GM12878 (cell line): ENCODE results near the gene LBX1. TPM values are rescaled to one million over a fixed set of nuclear protein-coding genes. Genes with fewer than 3 reads are reported as not detected.

Source experiments
- ATAC-seq: fragments of 200-7000 bp; cut with Tn5 transposase; 3 replicates; pipeline ENCODE4 v1.9.1; 2020; ENCODE audit warnings: mild to moderate bottlenecking, moderate library complexity
- BruUV-seq: library from RNA; stranded (reverse); fragments of 400-500 nt; replicated peaks from 2 replicates; lab custom pipeline; 2021; lab: Mats Ljungman, UMichigan
- CTCF ChIA-PET: fragments of 300-600 bp; sonication (Branson Sonifier 250); formaldehyde crosslinking; extraction: SDS; loops from one replicate; lab custom pipeline; 2021; ENCODE audit warnings: inconsistent platforms; lab: Yijun Ruan, JAX
- POLR2A ChIA-PET: fragments of 350-600 bp; formaldehyde crosslinking; extraction: SDS; loops from one replicate; lab custom pipeline; 2021; ENCODE audit warnings: inconsistent platforms; lab: Charles Lee
- RAD21 ChIA-PET: fragments of 300-600 bp; sonication (Branson Sonifier 250); formaldehyde crosslinking; loops from one replicate; lab custom pipeline; 2023; ENCODE audit warnings: antibody characterized with exemption; ENCODE audit not compliant: unreplicated experiment; lab: Charles Lee
- SMC1A ChIA-PET: fragments of 300-600 bp; sonication (Branson Sonifier 250); formaldehyde crosslinking; loops from one replicate; lab custom pipeline; 2023; ENCODE audit not compliant: unreplicated experiment, uncharacterized antibody; lab: Charles Lee
- DNase-seq: peaks from one replicate; pipeline ENCODE4 v3.0.0-alpha.2; 2011; ENCODE audit warnings: low read depth, low spot score
- FAIRE-seq: peaks from 3 replicates; lab custom pipeline; 2011; peaks lifted over from hg19 to GRCh38; lab: Jason Lieb, UNC
- H2AFZ ChIP-seq: 2 replicates; pipeline ENCODE4 v1.6.0; 2011; ENCODE audit warnings: low read depth, low read length, control low read depth; ENCODE audit not compliant: control insufficient read depth
- H3K27ac ChIP-seq: 2 replicates; pipeline ENCODE4 v1.5.1; 2011; ENCODE audit warnings: control low read depth; ENCODE audit not compliant: control insufficient read depth, insufficient read depth
- H3K27me3 ChIP-seq, 2 experiments: replicated peaks in 1 of 2; 2 replicates each; pipeline versions ENCODE4 v1.6.0 to v1.6.1; 2011; ENCODE audit warnings: low read length in 1 of 2; ENCODE audit not compliant: control insufficient read depth in 2 of 2, insufficient read depth in 2 of 2
- H3K36me3 ChIP-seq, 2 experiments: 2 replicates each; pipeline ENCODE4 v1.5.1; 2011; ENCODE audit warnings: low read length in 1 of 2; ENCODE audit not compliant: control insufficient read depth in 2 of 2, insufficient read depth in 2 of 2
- H3K4me1 ChIP-seq: 2 replicates; pipeline ENCODE4 v1.6.1; 2011; ENCODE audit warnings: mild to moderate bottlenecking, low read length, moderate library complexity, mixed read lengths; ENCODE audit not compliant: control insufficient read depth, insufficient read depth
- H3K4me2 ChIP-seq: 2 replicates; pipeline ENCODE4 v1.6.0; 2011; ENCODE audit warnings: control low read depth; ENCODE audit not compliant: control insufficient read depth, insufficient read depth
- H3K4me3 ChIP-seq: fragments of 200-600 bp; sonication (generic); 2 replicates; pipeline ENCODE4 v1.5.1; 2016
- H3K79me2 ChIP-seq: 2 replicates; pipeline ENCODE4 v1.6.0; 2011; ENCODE audit warnings: low read length; ENCODE audit not compliant: control insufficient read depth, insufficient read depth
- H3K9ac ChIP-seq: 2 replicates; pipeline ENCODE4 v1.8.0; 2011; ENCODE audit warnings: low read length, control low read depth, mixed read lengths; ENCODE audit not compliant: control insufficient read depth, insufficient read depth
- H3K9me3 ChIP-seq: replicated peaks from 3 replicates; pipeline ENCODE4 v1.5.1; 2011; ENCODE audit warnings: mild to moderate bottlenecking, low read length; ENCODE audit not compliant: control insufficient read depth, insufficient read depth
- H4K20me1 ChIP-seq: 2 replicates; pipeline ENCODE4 v1.6.0; 2011; ENCODE audit not compliant: control insufficient read depth, insufficient read depth
- BACH1 ChIP-seq: fragments of 450-650 bp; IDR thresholded peaks from 2 replicates; pipeline ENCODE4 v1.6.1; 2017; ENCODE audit warnings: mild to moderate bottlenecking, borderline replicate concordance
- FOS ChIP-seq: IDR thresholded peaks from 3 replicates; pipeline ENCODE4 v1.6.1; 2011; ENCODE audit warnings: borderline replicate concordance; ENCODE audit not compliant: insufficient read length; ENCODE audit errors: extremely low read depth
- GATAD2B ChIP-seq: fragments of 450-650 bp; conservative IDR thresholded peaks from 2 replicates; pipeline ENCODE4 v1.6.1; 2017; ENCODE audit warnings: low read depth, mild to moderate bottlenecking, moderate library complexity
- NFXL1 ChIP-seq: fragments of 450-650 bp; IDR thresholded peaks from 2 replicates; pipeline ENCODE4 v1.6.1; 2017; ENCODE audit warnings: antibody characterized with exemption, mild to moderate bottlenecking, borderline replicate concordance
- NR2C2 ChIP-seq: IDR thresholded peaks from 2 replicates; pipeline ENCODE4 v1.6.1; 2011; ENCODE audit warnings: borderline replicate concordance, low read depth; ENCODE audit not compliant: control insufficient read depth, insufficient read length
- YBX1 ChIP-seq: fragments of 450-650 bp; IDR thresholded peaks from 2 replicates; pipeline ENCODE4 v1.6.1; 2016; ENCODE audit warnings: antibody characterized with exemption
- WGBS: methylation state at CpG from one replicate; pipeline ENCODE4 v1.1.6; 2016; ENCODE audit warnings: low lambda C conversion rate; ENCODE audit not compliant: insufficient replicate concordance, insufficient coverage; ENCODE audit errors: missing lambda C conversion rate; 5-methylcytosine and 5-hydroxymethylcytosine counted together
- in situ Hi-C: fragments of 300-500 bp; cut with MboI; formaldehyde crosslinking; loops from 9 replicates; pipeline ENCODE4 v1.14.3; 2018; ENCODE audit warnings: mixed read lengths
- intact Hi-C: fragments of 100-400 bp; cut with micrococcal nuclease; formaldehyde crosslinking; loops from one replicate; pipeline ENCODE4 v1.14.2; 2022; ENCODE audit not compliant: unreplicated experiment
- polyA plus RNA-seq, 11 experiments: library from polyadenylated mRNA; depleted of rRNA in 4 of 11; unstranded in 6 of 11; stranded (reverse) in 5 of 11; fragments of >200 nt; fragmentation: Nextera tagmentation in 4 of 11; fragmentation: Illumina TruSeq in 1 of 11; extraction: Ambion mirVana in 4 of 11; extraction: Trizol in 1 of 11; gene quantifications; 1 replicate in 1 of 11; 2 replicates in 10 of 11; pipeline versions ENCODE4 v1.2.1 to v1.2.3, GENCODE V29; 2011 to 2016; ENCODE audit warnings: inconsistent platforms in 2 of 11, missing spikeins in 2 of 11, low read depth in 1 of 11
- total RNA-seq, 4 experiments: library from RNA; depleted of rRNA in 3 of 4; stranded (reverse); fragments of >200 nt in 3 of 4; fragmentation: Illumina TruSeq in 1 of 4; extraction: Trizol in 1 of 4; gene quantifications; 2 replicates each; pipeline versions ENCODE4 v1.2.1 to v1.2.3, GENCODE V29; 2013 to 2021

Gene LBX1
- total and polyA plus RNA-seq, 10 of the 15 experiments (the other 5 are each of a cell fraction or from before 2014, with no cell fraction given): not detected

DNA sequence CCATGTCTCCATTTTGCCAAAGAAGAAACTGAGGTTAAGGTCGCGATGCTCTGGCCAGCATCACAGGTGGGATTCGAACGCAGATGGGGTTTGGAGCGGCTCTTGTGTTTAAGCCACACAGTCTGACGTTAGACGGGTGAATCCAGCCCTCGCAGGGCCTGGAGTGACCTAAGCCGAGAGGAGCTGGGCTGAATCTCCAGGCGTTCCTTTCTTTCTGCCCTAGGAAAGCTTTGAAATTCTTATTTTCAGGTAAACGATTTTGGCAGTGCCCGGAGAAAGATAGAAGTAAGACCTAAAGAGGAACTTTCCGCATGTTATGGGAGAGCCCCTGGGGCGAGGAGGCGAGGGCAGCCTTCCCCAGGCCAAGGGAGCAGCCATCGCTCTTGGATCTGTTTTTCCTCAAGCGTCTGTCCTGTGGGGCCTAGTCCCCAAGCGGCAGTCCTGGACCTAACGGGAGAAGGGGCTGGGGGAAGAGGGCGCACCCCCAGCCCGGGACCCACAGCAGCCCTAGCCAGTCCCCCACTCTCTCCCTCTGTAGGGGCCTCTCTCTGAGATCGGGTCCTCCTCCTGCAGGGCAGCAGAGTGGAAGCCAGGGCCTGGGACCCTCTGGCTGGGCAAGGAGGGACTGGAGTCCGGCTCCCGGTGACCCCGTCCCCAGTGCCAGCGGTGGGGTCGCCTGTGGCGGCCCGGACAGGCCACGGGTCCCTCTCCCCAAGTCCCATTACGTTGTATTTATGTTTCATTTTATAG lies 8.9 kb upstream of the LBX1 start:
- WGBS: 22% methylated on average over 27 of the region's 31 CpGs
- H3K79me2 ChIP-seq: no peaks in the 10 kb centered on the region
- H3K4me2 ChIP-seq: no peak overlapping the region
- ChIA-PET POLR2A (no interaction called here), CTCF (interaction anchor here (1.0 to 2.1 kb wide), 3 partner anchors 11 to 77 kb away, joined by 3 to 5 read pairs (median 4); no protein-coding TSS in a partner anchor), RAD21 (no interaction called here), SMC1A (interaction anchor here (0.5 to 1.1 kb wide), 2 partner anchors 24 to 230 kb away, joined by 3 read pairs; no protein-coding TSS in a partner anchor)
- DNase-seq (no peak), ATAC-seq (no peak)
- H3K27me3 ChIP-seq: peaks cover 25 to 35% of the 10 kb centered on the region in 2 experiments
- no peak overlapping the region for H3K9ac ChIP-seq
- no peaks in the 10 kb centered on the region for H3K4me1 ChIP-seq
- no peaks in the 10 kb centered on the region for H3K9me3 ChIP-seq
- H3K27ac ChIP-seq: no peak overlapping the region
- H3K36me3 ChIP-seq: no peaks in the 10 kb centered on the region
- TF ChIP-seq NR2C2 (no peak), GATAD2B (no peak), NFXL1 (no peak), BACH1 (no peak), FOS (no peak), YBX1 (no peak)
- TF ChIP-seq, all 136 proteins: peak for 0
- FAIRE-seq: no peak
- no TSS peak for BruUV-seq
- in situ Hi-C loops (no loop called here), intact Hi-C loops (no loop called here)
- no peak overlapping the region for H2AFZ ChIP-seq
- H3K4me3 ChIP-seq: no peak overlapping the region
- no peaks in the 10 kb centered on the region for H4K20me1 ChIP-seq
